Stimulated activated CD4-positive, alpha-beta T cell treated with anti-CD3 and anti-CD28 coated beads, Interleukin-12 subunit alpha, Interleukin-12 subunit beta, amount 100 ng/mL, for 48 hours (primary cell): ENCODE data around the gene FGD6.
"Not testable (repeated sequence)": the region's sequence is repeated elsewhere in the genome, so short reads cannot be mapped to it uniquely, and the experiment has no call there.

ENCODE experiments used
- DNase-seq, 3 donors: peaks; one replicate each; pipeline ENCODE4 v3.0.0-alpha.2; 2020; ENCODE audit warnings: low read depth in 2 of 3, low spot score in 1 of 3

The FGD6 gene

DNA sequence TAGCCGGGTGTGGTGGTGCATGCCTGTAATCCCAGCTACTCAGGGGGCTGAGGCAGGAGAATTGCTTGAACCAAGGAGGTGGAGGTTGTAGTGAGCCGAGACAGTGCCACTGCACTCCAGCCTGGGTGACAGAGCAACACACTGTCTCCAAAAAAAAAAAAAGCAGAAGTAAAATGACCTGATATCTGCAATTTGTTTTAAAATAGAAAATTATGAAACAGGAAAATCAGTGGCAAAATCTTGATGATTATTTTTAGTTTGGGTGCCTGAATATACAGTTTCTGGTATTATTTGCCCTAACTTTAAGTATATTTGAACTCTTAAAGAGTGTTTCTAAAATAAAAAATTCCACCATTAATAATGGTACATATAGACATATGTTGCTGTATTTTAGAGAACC is 121.4 kb downstream of the FGD6 start:
- not testable (repeated sequence) for DNase-seq

DNA sequence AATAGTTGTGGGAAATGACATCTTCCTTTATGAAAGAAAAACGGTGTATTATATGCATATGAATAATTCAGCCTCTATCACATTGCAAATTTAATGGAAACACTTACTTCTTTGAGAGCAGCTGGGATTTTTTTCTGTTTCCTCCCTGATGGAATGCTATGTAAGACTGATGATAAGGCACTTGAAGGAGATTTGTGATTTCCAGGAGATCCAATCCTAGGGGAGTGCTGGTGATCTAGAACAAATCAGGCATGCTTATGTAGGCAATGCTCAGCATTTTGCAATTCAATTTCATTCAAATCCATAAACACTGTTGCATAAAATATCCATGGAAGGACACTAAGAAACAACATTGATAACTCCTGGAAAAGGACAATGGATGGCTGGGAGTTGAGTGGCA is 127.8 kb downstream of the FGD6 start:
- no peak for DNase-seq

- DNase-seq = no peak
Observed at GRCh38 chr12:95088379-95088778, 128.9 kb downstream of the FGD6 start.

- no peak for DNase-seq
Observed at GRCh38 chr12:95085612-95086011, 131.7 kb downstream of the FGD6 start.

DNA sequence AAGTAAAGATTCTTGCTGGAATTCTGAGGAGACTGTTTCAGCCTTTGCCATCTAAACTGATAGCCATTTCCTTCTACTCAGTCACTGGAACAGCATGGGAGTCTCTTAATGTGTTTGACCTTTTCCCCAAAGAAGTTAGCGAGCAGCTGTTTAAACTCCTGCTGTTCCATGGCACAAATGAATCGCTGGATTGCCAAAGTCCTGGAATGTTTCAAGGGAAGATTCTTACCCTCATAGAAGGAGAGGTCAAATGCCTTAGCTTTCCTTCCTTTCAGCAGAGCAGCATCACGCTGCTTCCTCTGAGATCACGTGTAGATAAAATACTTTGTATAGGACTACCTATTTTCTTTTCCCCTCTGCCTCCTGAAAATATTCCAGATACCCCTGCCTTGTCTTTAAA is 133.3 kb downstream of the FGD6 start:
- no peak for DNase-seq

DNA sequence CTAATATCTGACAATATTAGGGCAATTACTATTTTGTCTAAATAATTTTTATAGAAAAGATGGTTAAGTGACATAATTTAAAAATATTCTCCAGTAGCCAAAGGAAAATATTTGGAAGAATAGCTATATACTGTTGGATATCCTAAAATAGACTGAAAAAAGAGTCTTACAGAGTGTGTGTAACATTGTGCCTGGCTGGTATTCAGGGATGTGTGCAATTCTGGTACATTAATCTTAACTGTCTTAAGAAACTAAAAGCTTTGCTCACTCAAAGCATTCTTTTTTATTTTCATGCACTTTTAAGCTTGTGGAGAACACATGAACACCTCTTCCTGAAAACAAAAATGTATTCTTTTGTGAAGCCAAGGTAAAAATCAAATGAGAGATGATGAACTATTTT is 133.8 kb downstream of the FGD6 start:
- DNase-seq = no peak

DNA sequence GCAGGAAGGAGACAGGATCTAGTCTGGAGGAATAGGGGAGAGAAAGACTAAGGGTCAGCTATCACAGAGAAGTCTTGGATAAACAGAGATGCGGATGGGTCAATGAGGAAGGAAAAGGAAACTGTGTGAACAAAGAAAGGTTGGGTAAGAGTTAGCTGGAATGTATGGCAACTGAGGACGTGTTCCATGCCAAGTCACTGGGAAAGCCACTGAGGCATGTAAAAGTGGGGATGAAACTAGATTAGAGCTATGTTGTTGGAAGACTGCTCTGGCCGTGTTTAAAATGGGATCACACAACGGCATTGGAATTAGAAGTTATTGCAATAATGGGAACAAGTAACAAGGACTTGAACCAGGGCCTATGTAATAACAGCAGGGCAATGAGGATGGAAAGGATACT is 139.9 kb downstream of the FGD6 start:
- DNase-seq = no peak

DNA sequence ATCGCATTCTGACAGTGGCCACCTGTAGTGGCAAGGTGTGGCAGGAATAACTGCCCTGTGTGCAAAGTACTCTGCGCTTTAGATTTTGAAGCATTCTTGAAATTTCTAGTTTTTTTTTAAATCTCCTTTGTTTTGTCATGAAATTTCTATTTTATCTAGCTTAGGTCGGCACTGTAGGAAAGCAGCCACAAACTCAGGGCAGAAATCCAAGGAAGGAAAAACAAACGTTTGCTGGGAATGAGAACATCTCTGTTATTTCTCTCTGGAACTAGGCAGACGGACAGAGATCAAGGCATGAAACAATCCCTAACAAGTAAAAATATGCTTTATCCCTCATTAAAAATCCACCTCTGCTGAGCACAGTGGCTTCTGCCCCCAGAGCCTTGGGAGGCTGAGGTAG is 142.5 kb downstream of the FGD6 start:
- DNase-seq = no peak

GRCh38 chr12:95073698-95074520 is 143.4 kb downstream of the FGD6 start:
- DNase-seq = no peak

GRCh38 chr12:95072900-95073697 is 144.2 kb downstream of the FGD6 start, which contains the start of gene NR2C1:
Gene NR2C1 (minus strand): TSS chr12:95073618. CDS start chr12:95067384, 6,234 bp downstream.
- DNase-seq = peak; percentile 83 to 89 (median 89)

DNA sequence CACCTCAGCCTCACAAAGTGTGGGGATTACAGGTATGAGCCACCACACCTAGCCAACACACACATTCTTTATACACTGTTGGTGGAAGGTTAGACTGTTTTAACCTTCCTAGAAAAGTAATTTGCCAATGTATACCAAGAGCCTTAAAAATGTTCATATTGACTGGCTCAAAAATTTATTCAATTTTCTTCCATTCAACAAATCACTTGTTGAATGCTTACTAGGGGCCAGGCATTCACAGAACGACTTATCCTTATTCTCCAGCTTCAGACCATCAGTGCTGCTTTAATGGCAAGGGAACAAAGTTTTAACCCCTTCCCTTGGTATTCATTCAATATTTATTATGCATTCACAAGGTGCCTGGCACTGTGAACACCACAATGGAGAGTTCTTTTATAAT is 146.9 kb downstream of the FGD6 start:
- no peak for DNase-seq

GRCh38 chr12:95066091-95066855 is 151.0 kb downstream of the FGD6 start:
- DNase-seq = no peak

- no peak for DNase-seq
Observed at GRCh38 chr12:95060951-95061350, 156.3 kb downstream of the FGD6 start.

DNA sequence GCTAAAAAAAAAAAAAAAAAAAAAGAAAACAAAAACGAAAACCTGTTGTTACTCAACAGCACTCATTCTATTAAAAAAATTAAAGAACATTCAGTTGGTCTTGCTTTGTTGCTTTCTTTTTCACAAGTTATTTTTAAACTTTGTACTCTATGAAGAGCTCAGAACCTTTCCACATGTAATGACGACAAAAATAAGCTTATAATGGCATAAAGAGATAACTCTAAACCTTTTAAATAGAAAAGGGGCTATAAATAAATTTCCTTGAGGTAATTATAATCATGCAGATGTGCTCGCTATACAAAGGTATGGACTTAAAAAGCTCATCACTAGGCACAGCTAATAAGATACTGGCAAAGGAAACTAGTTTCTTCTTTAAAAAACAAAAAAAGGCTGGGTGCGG is 157.3 kb downstream of the FGD6 start:
- DNase-seq = no peak

DNA sequence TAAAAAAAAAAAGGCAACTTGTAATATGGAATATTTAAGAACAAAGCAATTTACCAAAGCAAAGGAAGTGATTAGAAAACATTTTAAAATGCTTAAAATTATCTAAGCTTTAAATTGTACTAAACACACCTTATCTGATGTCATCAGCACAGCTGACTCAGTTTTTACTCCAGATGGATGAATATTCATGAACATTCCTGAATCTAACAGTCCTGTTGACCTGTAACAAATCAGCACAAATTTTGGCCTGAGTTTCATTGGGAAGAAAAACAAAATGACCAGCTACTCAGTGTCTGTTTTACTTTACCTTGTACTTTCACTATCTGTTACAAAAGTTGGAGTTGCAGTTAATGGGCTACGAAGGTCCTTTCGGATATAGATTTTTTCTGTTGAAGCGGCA is 159.8 kb downstream of the FGD6 start:
- DNase-seq = no peak

DNA sequence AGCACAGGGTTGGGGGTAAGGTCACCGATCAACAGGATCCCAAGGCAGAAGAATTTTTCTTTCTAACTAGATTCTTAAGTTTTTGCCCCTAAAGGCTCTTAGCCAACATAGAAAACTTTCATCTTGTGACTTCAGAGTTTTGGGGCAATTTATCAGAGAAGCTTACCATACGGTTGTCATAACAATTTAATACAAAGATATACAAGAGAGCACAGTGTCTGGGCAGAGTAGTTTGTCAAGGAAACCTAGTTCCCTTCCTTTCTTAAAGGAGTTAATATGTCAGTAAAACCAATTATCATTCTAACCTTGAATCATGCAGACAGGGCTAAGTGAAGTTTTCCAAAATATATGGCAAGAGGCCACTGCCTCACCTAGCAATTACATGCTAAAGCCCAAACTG is 162.2 kb downstream of the FGD6 start:
- no peak for DNase-seq

DNA sequence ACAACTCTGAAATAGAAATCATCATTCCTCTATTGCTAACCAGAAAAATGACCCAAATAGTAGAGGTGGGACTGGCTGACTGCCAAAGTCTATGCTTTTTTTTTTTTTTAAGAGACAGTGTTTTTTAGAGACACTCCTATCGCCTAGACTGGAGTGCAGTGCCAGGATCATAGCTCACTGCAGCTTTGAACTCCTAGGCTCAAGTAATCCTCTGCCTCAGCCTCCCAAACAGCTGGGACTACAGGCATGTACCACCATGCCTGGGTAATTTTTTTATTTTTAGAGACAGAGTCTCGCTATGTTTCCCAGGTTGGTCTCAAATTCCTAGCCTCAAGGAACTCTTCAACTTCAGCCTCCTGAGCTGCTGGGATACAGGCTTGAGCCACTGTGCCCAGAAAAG is 163.1 kb downstream of the FGD6 start:
- DNase-seq = no peak

DNA sequence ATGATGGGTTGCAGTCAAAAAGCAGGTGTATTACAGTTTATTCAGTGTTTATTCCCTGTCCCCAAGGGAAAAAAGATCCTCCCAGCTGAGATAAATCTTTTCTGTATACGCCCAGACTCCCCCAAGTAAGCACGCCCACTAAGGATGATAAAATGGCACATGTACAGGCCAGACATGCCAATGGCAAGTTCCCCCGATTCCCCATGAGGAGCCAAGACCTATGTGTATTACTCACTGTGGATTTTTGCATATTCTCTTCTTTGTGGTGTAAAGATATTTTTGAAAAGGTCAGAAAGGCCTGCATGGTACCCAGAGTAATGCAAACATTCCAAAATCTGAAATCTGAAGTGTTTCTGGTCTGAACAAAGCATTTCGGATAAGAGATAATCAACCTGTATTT is 166.0 kb downstream of the FGD6 start:
- no peak for DNase-seq

- no peak for DNase-seq
Observed at GRCh38 chr12:95037906-95038305, 179.4 kb downstream of the FGD6 start.

GRCh38 chr12:95034750-95035149 is 182.5 kb downstream of the FGD6 start:
- no peak for DNase-seq
